GM19324 (cell line): ENCODE measurements around the gene SAFB2.

ENCODE experiments used
- ATAC-seq: cut with Tn5 transposase; IDR thresholded peaks from one replicate; pipeline ENCODE4 v1.9.1; 2021; ENCODE audit warnings: mild to moderate bottlenecking, moderate library complexity; ENCODE audit not compliant: unreplicated experiment, low FRiP score

Gene SAFB2

GRCh38 chr19:5622465-5623396, at the start of gene SAFB2, which contains the start of gene SAFB:
Gene SAFB2 (minus strand): TSS chr19:5622776. CDS start chr19:5622715, 61 bp downstream.
Gene SAFB (plus strand): TSS chr19:5623083. CDS start chr19:5623206, 123 bp downstream.
- ATAC-seq: peak; percentile 94

GRCh38 chr19:5671600-5671999, 49.0 kb upstream of the SAFB2 start:
- no peak for ATAC-seq

GRCh38 chr19:5669212-5669611, 46.6 kb upstream of the SAFB2 start:
- ATAC-seq: no peak

GRCh38 chr19:5667751-5668271, 45.2 kb upstream of the SAFB2 start:
- no peak for ATAC-seq

- no peak for ATAC-seq
Observed at GRCh38 chr19:5666921-5667610, 44.5 kb upstream of the SAFB2 start.

GRCh38 chr19:5665781-5666513, 43.4 kb upstream of the SAFB2 start:
- no peak for ATAC-seq

GRCh38 chr19:5664515-5664914, 41.9 kb upstream of the SAFB2 start:
- no peak for ATAC-seq

GRCh38 chr19:5663904-5664303, 41.3 kb upstream of the SAFB2 start:
- no peak for ATAC-seq

GRCh38 chr19:5661483-5661882, 38.9 kb upstream of the SAFB2 start:
- no peak for ATAC-seq

- ATAC-seq: no peak
Observed at GRCh38 chr19:5655412-5655811, 32.8 kb upstream of the SAFB2 start.

- no peak for ATAC-seq
Observed at GRCh38 chr19:5654931-5655330, 32.4 kb upstream of the SAFB2 start.

GRCh38 chr19:5652261-5652660, 29.7 kb upstream of the SAFB2 start:
- no peak for ATAC-seq

- no peak for ATAC-seq
Observed at GRCh38 chr19:5651361-5651760, 28.8 kb upstream of the SAFB2 start.

- no peak for ATAC-seq
Observed at GRCh38 chr19:5648464-5648863, 25.9 kb upstream of the SAFB2 start.

GRCh38 chr19:5646703-5647102, 24.1 kb upstream of the SAFB2 start:
- ATAC-seq: no peak

- no peak for ATAC-seq
Observed at GRCh38 chr19:5645409-5645808, 22.8 kb upstream of the SAFB2 start.

- no peak for ATAC-seq
Observed at GRCh38 chr19:5644037-5644436, 21.5 kb upstream of the SAFB2 start.

GRCh38 chr19:5643060-5643459, 20.5 kb upstream of the SAFB2 start:
- no peak for ATAC-seq

- no peak for ATAC-seq
Observed at GRCh38 chr19:5642204-5642603, 19.6 kb upstream of the SAFB2 start.

GRCh38 chr19:5641171-5641570, 18.6 kb upstream of the SAFB2 start:
- ATAC-seq: no peak

- no peak for ATAC-seq
Observed at GRCh38 chr19:5637971-5638370, 15.4 kb upstream of the SAFB2 start.
